Smooth muscle cell (in vitro differentiated cells): ENCODE results near the gene NUCKS1. TPM values are rescaled to one million over a fixed set of nuclear protein-coding genes. Genes with fewer than 3 reads are reported as not detected.

Experiments
- DNase-seq: peaks from one replicate; lab custom pipeline; 2025; ENCODE audit not compliant: unreplicated experiment; lab: John Stamatoyannopoulos, UW
- H2AFZ ChIP-seq: fragments of 200-600 bp; sonication (generic); 2 replicates; pipeline ENCODE4 v1.6.0; 2016; ENCODE audit warnings: antibody characterized with exemption, low read depth, mild to moderate bottlenecking
- H3F3A ChIP-seq: fragments of 200-600 bp; sonication (generic); 2 replicates; pipeline ENCODE4 v1.6.0; 2017; ENCODE audit warnings: antibody characterized with exemption, low read depth
- H3K27ac ChIP-seq: fragments of 200-600 bp; sonication (generic); 2 replicates; pipeline ENCODE4 v1.5.1; 2016; ENCODE audit warnings: low read depth, mild to moderate bottlenecking
- H3K27me3 ChIP-seq: fragments of 200-600 bp; sonication (generic); 2 replicates; pipeline ENCODE4 v1.6.1; 2016; ENCODE audit warnings: low read depth, mild to moderate bottlenecking
- H3K36me3 ChIP-seq: fragments of 200-600 bp; sonication (generic); 2 replicates; pipeline ENCODE4 v1.5.1; 2016; ENCODE audit warnings: low read depth
- H3K4me1 ChIP-seq: fragments of 200-600 bp; sonication (generic); 2 replicates; pipeline ENCODE4 v1.5.1; 2016; ENCODE audit warnings: low read depth
- H3K4me2 ChIP-seq: fragments of 200-600 bp; sonication (generic); 2 replicates; pipeline ENCODE4 v1.6.0; 2016; ENCODE audit warnings: mild to moderate bottlenecking
- H3K4me3 ChIP-seq: fragments of 200-600 bp; sonication (generic); 2 replicates; pipeline ENCODE4 v1.5.1; 2016; ENCODE audit warnings: mild to moderate bottlenecking
- H3K79me2 ChIP-seq: fragments of 200-600 bp; sonication (generic); 2 replicates; pipeline ENCODE4 v1.6.0; 2016; ENCODE audit warnings: low read depth, mild to moderate bottlenecking
- H3K9ac ChIP-seq: fragments of 200-600 bp; sonication (generic); 2 replicates; pipeline ENCODE4 v1.6.0; 2016; ENCODE audit warnings: low read depth
- H3K9me3 ChIP-seq: fragments of 200-600 bp; sonication (generic); replicated peaks from 2 replicates; pipeline ENCODE4 v1.5.1; 2016; ENCODE audit warnings: low read depth
- H4K20me1 ChIP-seq: fragments of 200-600 bp; sonication (generic); 2 replicates; pipeline ENCODE4 v1.6.0; 2016; ENCODE audit warnings: low read depth
- CTCF ChIP-seq: fragments of 200-600 bp; sonication (generic); IDR thresholded peaks from 2 replicates; pipeline ENCODE4 v1.5.1; 2017; ENCODE audit warnings: borderline replicate concordance, mild to moderate bottlenecking, antibody characterized with exemption; ENCODE audit not compliant: insufficient read depth, poor library complexity, severe bottlenecking
- WGBS: methylation state at CpG from one replicate; pipeline ENCODE4 v1.1.7; 2016; ENCODE audit warnings: low lambda C conversion rate; 5-methylcytosine and 5-hydroxymethylcytosine counted together
- polyA plus RNA-seq: library from polyadenylated mRNA; unstranded; fragments of >200 nt; fragmentation: Nextera tagmentation; extraction: Ambion mirVana; gene quantifications from 2 replicates; pipeline ENCODE4 v1.2.1, GENCODE V29; 2016
- total RNA-seq: library from RNA; depleted of rRNA; stranded (reverse); fragments of >200 nt; gene quantifications from 2 replicates; pipeline ENCODE4 v1.2.3, GENCODE V29; 2014

The NUCKS1 gene
- total and polyA plus RNA-seq, 2 experiments from 2014 or later, result 29.1 to 139 TPM

GRCh38 chr1:205701891-205702290 lies 48.1 kb downstream of the NUCKS1 start:
- Histone ChIP-seq H4K20me1 (no peaks in the 10 kb centered on the region), H3K79me2 (no peaks in the 10 kb centered on the region), H3K27ac (no peak overlapping the region), H3K27me3 (no peaks in the 10 kb centered on the region), H3K9ac (no peak overlapping the region), H3K9me3 (no peaks in the 10 kb centered on the region), H3K4me3 (no peak overlapping the region), H3K4me2 (no peak overlapping the region), H3F3A (no peaks in the 10 kb centered on the region), H3K4me1 (peaks cover 16% of the 10 kb centered on the region), H2AFZ (no peak overlapping the region), H3K36me3 (no peaks in the 10 kb centered on the region)
- DNase-seq, result no peak
- WGBS, result 96% methylated on average over 4 of the region's 4 CpGs
- TF ChIP-seq CTCF, result no peak

GRCh38 chr1:205701420-205701819 lies 48.6 kb downstream of the NUCKS1 start:
- H3K4me1 ChIP-seq, result peaks cover 16% of the 10 kb centered on the region
- no peak overlapping the region for H3K4me3 ChIP-seq
- no peak overlapping the region for H3K27ac ChIP-seq
- H3K9ac ChIP-seq, result no peak overlapping the region
- no peaks in the 10 kb centered on the region for H3K27me3 ChIP-seq
- H3K4me2 ChIP-seq, result no peak overlapping the region
- H3K36me3 ChIP-seq, result no peaks in the 10 kb centered on the region
- no peak for DNase-seq
- no peaks in the 10 kb centered on the region for H3F3A ChIP-seq
- H3K79me2 ChIP-seq, result no peaks in the 10 kb centered on the region
- 88% methylated on average over 2 of the region's 2 CpGs for WGBS
- no peaks in the 10 kb centered on the region for H3K9me3 ChIP-seq
- H4K20me1 ChIP-seq, result no peaks in the 10 kb centered on the region
- H2AFZ ChIP-seq, result no peak overlapping the region
- TF ChIP-seq CTCF, result no peak

GRCh38 chr1:205700865-205701401 lies 49.0 kb downstream of the NUCKS1 start:
- no peak overlapping the region for H3K9ac ChIP-seq
- H3K9me3 ChIP-seq, result no peaks in the 10 kb centered on the region
- no peak overlapping the region for H2AFZ ChIP-seq
- no peaks in the 10 kb centered on the region for H3K79me2 ChIP-seq
- DNase-seq, result no peak
- H3K4me2 ChIP-seq, result no peak overlapping the region
- H3K4me3 ChIP-seq, result no peak overlapping the region
- no peak for TF ChIP-seq CTCF
- H3F3A ChIP-seq, result no peaks in the 10 kb centered on the region
- 75% methylated on average over 2 of the region's 2 CpGs for WGBS
- H3K36me3 ChIP-seq, result no peaks in the 10 kb centered on the region
- no peak overlapping the region for H3K27ac ChIP-seq
- peaks cover 16% of the 10 kb centered on the region for H3K4me1 ChIP-seq
- H4K20me1 ChIP-seq, result no peaks in the 10 kb centered on the region
- no peaks in the 10 kb centered on the region for H3K27me3 ChIP-seq

DNA sequence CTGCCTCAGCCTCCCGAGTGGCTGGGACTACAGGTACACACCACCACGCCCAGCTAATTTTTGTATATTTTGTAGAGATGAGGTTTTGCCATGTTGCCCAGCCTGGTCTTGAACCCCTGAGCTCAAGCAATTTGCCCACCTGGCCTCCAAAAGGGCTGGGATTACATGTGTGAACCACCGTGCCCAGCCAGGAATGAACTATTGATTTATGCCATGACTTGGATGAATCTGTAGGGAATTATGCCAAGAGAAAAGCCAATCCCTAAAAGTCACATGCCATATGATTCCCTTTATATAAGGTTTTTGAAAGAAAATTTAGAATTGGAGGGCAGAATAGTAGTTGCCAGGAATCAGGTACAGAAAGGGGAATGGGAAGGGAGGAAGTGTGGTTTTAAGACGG lies 50.6 kb downstream of the NUCKS1 start:
- DNase-seq, result no peak
- no peak for TF ChIP-seq CTCF
- peaks cover 4% of the 10 kb centered on the region for H3F3A ChIP-seq
- no peaks in the 10 kb centered on the region for H3K27me3 ChIP-seq
- no peaks in the 10 kb centered on the region for H4K20me1 ChIP-seq
- no peaks in the 10 kb centered on the region for H3K9me3 ChIP-seq
- no peaks in the 10 kb centered on the region for H3K79me2 ChIP-seq
- WGBS, result 93% methylated on average over 4 of the region's 4 CpGs
- no peak overlapping the region for H3K9ac ChIP-seq
- no peak overlapping the region for H2AFZ ChIP-seq
- no peak overlapping the region for H3K4me3 ChIP-seq
- H3K4me1 ChIP-seq, result peaks cover 16% of the 10 kb centered on the region
- H3K27ac ChIP-seq, result no peak overlapping the region
- H3K4me2 ChIP-seq, result no peak overlapping the region
- H3K36me3 ChIP-seq, result no peaks in the 10 kb centered on the region
